ENCODE results near the gene ATXN10.
"Not testable (repeated sequence)": the region's sequence is repeated elsewhere in the genome, so short reads cannot be mapped to it uniquely, and the experiment has no call there.

Gene ATXN10

DNA sequence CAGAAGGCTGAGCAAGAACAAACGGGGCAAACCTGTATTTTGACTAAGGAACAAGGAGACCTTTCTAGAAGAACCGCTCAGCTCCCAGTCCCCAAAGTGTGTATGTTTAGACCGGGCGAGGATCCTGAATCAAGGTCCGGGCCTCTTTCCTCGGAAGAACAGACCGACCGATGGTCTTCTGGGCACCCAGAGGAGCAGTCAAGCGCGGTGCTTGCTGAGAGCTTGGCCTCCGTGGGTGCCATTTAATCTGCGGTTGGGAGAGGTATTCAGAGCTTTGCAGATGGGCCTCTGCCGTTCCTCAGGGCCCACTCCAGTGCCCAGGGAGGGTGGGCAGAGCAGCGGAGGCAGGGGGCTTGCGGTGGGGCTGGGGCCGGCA lies 26.5 kb upstream of the ATXN10 start:
- no peak for DNase-seq

DNA sequence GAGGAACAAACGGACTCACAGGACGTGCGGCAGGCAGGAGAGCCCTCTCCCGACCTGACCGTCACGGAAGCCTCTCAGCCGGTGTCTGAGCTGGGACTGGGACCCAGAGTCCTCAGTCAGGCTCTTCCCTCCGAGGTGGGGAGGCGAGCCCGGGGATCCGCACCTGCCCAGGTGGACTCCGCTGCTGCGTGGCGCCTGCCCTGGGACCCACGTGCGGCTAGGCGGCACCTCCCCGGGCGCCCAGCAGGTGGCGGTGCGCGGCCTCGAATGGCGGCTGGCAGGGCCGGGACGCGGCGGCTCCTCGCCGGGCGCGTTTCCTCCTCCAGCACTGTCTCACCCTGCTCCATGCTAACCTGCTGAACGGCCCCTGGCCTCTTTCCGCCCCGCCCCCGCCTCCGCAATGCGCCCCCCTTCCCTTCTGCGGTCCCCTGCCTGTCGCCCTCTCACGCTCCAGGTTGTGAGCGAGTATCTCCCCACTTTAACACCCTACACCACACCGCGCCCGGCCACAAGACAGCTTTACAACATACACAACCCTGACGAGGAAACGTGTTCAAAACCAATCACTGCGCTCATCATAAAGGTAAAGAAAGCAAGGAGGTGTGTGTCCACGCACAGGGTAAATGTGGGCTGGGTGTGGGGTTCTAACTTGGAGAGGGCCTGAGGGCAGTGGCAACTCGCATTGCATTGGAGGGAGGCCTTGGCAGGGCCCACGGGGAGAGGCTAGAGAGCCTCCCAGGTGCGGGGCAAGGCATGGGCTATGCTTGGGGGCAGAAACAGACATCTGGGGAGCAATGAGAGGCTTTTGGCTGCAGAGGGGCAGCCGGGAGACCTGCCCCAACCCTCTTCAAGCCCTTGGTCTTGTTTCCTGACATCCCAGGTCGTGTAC lies 25.9 kb upstream of the ATXN10 start:
- DNase-seq = no peak

DNA sequence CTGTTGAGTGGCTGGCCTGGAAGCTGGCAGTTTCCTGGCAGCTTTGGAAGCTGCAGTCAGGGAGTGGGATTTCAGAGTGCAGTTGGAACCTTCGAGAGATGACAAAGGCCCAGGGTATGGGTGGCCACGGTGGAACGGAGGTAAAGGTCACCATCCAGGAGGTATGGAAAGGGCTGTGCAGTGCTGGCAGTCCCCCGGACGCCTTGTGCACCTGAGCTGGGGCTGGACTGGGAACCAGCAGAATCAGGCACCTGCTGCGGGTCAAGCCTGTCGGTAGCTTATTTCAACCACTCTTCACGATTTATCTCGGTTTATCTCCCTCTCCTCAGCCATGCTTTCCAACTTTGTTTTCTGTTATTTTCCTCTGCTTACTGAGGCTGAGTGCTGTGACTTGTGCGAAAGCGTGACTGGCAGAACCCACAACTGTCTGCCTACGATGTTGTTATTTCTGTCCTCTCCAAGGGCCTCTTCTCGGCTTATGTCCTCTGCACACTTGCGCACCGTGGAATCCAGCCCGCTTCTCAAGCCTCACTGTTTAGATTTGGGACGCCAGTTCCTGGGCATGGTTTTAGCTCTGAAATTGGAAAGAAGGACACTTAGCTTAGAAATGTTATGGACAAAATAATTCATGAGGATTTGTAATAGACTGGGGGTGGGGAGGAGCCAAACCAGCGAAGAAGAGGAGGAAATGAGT lies 24.0 kb upstream of the ATXN10 start:
- no peak for DNase-seq

DNA sequence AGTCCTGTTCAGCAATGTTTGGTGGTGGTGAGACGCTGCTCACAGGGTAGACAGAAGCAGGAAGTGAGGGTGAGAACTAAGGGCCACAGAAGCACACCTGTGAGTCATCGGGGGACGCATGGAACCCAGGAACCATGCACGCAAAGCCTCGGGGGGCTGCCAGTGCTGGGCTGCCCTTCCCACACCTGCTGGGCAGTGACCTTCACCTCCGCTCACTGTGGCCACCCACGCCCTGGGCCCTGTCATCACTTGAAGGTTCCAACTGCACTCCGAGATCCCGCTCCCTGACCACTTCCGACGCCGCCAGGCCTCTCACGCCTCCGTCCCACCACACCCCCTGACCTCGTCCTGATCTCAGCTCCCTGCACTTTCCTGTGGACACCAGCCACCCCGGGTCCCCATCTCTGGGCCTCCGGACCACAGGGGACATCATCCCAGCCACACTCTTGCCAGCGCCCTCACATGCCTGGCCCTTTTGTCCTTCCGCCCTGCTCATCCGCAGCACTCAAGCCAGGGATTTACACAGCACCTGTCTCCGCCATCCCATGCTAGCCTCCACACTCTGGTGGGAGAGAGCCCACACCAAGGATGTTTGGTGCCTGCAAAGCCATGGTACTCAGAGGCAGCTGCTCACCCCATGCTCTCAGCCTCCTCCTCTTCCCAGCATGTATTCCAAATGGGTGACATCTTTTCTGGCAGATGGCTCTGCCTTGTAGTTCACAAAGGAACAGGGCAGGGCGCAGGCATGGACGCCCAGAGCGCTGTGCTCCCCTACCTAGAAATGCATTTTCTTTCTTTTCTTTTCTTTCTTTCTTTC lies 23.1 kb upstream of the ATXN10 start:
- no peak for DNase-seq

DNA sequence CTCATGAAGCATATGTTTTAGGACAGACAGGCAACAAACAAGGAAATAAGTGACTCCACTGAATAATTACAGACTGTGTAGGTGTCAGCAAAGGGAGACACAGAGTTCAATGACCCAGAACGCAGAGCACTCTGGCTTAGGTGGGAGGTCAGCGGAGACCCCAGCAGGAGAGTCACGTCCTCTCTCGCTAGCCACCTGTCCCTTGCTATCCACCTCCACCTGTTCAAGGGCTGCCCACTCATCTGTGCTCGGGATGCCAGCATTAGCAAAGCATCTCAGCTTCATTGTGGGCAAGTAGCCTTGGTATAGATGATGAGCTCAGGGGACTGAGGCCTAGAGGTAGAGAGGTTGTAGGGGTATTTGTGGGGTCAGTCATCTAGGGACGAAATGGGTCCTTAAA lies 21.8 kb upstream of the ATXN10 start:
- DNase-seq = no peak

DNA sequence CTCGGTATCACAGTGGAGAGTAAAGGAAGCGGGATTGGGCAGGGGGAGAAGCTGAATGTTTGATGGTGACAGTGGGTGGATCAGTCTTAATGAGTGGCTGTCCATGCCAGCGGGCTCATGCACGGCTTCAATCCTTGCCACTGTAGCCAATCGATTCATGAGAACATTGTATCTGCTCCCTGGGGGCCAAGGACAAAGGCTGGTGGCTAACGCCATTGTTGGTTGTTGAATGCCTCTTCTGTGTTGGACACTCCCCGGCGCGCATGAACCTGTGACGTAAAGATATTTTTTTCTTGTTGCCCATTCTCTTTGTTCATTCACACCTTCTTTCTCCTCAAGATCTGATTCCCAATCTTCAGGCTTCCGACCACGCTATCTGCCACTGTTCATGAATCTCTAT lies 20.9 kb upstream of the ATXN10 start:
- DNase-seq = no peak

DNA sequence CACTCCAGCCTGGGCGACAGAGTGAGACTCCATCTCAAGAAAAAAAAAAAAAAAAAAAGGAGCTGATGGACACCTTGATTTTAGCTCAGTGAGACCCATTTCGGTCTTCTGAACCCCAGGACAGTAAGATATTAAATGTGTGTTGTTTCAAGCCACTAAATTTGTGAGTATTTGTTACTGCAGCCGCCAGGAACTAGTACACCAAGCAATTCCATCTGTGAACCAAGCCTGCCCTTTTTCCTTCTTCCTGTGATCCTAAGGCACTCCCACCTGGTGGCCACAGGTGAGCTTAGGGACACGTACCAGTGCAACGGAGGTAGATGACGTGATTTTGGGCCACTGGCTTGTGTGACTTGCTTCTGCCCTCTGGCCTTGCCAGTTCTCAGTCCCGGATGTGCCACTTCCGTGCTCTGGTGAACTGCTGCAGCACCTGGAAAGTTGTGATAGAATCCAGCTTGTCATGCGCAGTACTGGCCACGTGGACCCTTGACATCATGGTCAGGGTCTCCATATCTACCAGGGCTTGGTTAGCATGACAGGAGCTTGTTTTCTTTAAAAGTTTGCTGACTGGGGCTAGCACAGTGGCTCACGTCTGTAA lies 19.6 kb upstream of the ATXN10 start:
- no peak for DNase-seq

DNA sequence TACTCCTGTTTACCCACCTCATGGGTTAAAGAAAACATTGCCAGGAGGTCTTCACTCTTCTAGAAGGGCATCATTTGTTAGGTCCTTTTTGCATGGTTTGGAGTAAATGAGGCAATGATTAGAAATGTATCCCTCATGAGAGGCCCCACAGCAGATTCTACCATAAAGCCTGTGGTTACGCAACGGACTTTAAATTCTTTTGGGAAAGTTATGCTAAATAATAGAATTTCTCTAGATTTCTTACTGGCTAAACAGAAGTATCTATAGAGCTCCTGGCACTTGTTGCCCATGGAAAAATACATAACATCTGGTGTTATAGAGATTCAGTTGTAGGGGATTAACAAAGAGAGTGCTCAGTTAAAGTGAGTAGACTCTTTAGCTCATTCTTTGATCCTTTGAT lies 15.1 kb upstream of the ATXN10 start:
- no peak for DNase-seq

DNA sequence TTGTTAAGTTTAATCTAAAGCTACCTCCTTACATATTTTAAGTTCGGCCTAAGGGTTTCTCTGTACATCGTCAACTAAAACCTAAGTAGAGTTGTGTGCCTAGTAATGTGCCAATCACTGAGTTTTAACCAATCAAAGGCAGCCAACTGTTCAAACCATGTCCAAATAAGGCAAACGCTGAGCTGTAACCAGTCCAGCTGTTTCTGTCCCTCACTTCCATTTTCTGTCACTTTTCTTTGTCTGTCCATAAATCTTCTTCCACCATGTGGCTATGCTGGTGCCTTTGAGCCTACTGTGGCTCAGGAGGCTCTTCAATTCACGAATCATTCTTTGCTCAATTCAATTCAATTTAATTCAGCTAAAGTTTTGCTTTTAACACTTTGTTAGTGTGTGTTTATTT lies 13.9 kb upstream of the ATXN10 start:
- no peak for DNase-seq

DNA sequence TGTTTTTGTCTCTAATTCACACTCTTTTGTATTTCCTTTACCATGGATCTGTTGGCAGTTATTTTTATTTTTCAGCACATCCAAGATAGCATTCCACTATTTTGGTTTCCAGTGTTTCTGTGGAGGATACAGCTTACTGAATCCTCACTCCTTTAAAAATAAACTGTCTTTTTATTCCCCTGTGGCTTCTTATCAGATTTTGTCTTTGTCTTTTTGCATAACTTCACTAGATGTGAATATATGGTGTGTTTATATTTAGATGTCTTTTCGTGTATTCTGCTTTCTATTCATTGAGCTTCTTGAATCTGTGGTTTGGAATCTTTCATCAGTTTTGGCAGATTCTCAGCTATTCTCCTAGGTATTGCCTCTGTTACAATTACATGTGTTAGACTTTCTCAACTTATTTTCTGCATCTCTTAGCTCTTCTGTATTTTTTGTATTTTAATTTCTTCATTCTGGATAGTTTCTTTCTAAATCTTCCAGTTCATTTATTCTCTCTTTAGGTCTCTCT lies 7.4 kb upstream of the ATXN10 start:
- DNase-seq = no peak

DNA sequence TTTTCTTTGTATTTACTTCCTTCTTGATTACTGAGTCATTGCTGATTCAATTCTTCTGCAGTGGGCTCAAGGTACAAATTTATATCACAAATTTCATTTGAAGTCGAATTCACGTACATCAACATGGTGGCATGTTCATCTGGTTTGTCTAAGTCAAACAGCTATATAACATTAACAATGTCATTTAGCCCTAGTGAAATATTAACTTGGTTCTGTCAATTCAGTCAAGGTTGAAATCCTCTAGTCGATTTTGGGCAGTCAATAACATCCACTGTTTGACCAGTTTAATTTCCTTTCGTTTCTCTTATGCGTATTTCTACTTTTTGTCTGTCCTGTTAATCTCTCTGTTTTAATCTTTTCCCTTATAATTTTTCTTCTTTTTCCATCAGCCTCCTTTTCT lies 4.1 kb upstream of the ATXN10 start:
- no peak for DNase-seq

DNA sequence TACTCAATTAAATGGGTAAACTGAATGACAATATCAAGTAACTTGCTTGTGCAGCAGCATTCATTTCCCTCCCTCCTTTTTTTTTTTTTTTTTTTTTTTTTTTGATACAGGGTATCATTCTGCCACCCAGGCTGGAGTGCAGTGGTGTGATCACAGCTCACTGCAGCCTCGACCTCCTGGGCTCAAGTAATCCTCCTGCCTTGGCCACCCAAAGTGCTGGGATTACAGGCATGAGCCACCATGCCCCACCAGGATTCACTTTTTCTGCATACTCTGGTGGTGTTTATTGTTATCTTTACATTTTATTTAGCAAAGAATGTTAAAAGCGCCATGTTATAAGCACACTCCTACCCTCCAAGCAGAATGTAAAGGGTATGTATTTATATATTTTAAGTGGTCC lies 1.3 kb upstream of the ATXN10 start:
- not testable (repeated sequence) for DNase-seq

DNA sequence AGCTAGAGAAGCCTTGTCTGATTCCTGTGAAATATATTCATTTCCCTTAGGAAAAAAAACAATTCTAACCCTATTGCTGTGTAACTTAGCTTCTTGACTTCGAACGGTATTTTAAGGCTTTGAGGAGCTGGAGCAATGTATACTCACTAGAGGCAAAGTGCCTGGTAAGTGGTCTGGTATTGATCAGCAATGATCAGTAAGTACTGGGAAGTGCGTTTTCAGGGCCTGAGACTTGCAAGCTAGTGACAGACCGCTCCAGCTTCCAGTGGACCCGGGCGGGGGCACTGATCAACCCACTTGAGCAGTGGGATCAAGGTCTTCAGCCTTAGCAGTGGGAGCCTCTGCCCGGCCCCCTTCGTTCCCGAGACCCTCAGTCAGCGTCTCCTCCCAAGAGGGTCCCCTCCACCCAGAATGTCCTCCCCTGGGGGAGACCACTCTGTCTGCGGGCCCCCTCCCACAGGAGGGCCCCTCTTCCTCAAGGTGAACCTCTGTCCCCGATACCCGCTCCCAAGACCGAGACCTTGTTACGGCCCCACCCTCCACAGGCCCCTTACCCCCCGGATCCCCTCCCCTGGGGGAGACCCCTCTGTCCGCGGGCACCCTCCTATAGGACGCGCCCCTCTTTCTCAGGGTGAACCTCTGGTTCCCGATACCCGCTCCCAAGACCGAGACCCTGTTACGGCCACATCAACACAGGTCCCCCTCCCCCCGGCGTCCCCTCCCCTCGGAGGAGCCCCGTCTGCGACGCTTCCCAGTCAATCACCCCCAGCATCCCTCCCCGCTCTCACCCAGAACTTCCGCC lies 452 bp upstream of the ATXN10 start:
- no peak for DNase-seq

DNA sequence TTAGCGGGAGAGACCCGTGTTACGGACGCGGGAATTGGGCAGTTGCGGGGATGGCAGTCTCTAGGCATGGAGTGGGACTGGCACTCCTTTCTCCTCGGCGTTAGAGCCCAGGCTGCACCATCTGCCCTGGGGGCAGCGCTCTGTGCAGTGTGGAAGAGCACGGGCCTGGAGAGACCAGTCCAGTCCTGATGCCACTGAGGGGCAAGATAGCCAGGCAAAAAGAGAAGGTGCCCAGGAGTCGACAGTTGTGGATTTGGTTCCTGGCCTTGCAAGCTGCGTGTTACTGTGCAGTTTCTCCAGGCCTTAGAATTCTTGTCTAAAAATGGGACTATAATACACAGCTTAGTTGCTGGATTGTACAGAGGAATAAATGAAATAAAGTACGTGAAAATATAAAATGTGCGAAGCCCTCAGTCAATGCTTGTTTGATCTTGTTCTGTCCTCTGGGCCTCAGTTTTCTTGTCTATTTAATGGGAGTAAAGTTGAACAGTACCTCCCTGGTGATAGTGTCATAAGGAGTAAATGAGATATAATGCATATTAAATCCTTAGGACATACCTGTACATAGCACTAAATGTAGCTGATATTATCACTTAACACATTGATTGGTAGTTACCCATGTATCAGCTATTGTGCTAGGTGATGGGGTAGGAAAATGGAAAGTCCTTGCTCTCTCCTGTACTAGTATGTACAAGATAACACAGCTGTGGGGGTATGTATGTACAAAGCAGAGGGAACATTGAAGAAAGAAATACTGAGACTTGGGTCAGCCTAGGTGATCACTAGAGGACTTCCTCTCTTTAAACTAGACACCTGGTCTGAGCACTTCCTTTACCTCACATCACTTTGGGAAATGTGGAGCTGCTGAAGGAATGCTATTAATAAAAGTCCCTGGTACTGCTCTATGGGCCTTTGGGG lies 1.2 kb downstream of the ATXN10 start:
- DNase-seq = no peak

DNA sequence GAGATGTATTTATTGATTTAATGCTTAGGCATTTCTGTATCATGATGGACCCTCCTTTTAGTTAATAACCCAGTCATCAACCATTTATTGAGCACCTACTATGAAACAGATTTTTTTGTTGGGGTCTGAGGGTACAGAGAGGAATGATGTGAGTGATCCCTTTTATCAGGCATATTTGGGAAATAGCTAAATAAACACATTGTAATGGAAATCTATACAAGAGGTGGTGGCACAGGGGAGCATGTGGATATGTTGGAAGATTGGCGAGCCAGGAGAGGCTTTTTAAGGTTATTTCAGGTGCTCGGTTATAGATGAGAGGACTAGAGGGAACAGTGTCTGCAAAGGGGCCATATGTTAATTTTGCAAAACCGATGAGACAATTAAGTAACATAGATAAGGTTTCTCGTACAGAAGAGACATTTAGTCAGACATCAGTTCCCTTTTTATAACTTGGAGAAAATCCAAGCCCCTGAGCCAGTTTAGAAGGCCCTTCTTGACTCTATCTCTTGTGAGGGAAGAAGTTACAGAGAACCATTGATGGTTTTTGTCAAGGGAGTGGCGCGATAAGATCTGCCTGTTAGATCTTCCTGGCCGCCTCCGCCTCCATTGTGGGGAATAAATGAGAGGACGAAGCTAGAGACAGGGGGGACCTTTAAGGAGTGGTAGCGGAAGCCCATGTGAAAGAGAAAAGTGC lies 2.0 kb downstream of the ATXN10 start:
- DNase-seq = no peak

DNA sequence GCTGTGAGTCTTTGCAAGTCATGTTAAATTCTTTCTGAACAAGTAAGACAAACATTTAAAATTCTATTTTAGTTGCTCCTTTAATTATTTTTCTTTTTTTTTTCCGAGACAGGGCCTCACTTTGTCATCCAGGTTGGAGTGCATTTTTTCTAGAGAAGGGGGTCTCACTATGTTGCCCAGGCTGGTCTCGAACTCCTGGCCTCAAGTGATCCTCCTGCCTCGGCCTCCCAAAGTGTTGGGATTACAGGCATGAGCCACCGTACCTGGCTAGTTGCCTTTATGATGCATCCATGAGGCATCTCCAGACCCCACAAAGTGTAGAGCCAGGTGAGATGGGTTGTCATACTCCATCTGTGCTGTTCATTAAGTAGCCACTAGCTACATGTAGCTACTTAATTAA lies 4.4 kb downstream of the ATXN10 start:
- no peak for DNase-seq

DNA sequence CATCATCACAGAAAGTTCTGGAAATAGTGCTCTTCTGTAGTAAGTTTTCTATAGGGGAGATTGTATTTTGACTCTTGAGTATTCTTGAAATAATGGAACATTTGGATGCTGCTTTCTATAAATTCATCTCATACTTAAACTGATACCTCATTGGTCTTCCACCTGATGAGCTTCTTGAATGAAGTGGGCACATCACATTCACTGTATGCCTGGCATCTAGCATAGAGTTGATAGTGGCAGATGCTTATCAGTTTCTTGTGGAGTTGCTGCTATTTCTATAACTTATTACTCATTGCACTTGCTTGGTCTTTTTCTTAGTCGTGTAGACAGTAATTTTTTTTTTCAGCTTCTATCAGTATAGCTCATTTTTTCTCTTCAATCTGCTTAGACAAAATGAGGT lies 5.4 kb downstream of the ATXN10 start:
- DNase-seq = no peak

DNA sequence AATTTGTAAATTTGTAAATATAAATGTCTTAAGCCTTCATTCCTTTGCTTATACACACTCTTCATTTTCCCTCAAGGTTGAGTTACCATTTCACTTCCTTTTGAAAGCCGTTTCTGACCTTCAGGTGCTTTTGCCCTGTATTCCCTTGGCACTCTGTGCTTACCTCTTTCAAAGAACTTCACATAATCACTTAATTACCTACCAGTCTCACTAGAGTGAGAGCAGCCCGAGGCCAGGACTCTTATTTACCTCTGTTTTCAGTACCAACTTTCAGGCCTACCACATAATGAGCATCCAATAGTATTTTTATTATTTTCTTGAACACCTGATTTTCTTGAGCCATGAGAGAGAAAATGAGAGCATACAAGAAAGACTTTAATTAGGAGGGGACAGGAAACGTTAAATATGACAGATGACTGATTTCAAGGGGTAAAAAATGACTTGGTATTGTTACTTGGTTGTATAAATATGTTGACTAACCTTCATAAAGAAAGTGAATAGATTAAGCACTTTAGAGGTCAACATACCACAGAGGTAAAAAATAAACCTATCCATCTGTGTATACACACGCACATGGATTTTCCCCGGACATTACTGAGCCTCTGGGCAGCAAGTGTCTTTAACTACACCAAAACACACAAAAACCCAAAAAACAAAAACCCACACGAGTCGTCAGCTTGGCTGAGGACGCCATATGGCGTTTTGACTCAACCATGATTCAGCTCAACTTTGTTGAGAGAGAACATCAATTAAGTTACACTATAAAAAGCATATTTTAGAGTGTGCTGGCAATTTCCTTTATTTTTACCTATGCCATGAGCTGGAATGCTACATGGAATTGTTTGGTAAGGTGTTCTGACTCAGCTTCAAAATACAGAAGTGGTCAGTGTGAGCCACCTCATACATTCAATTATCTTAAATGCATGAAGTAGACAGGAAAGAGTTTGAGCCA lies 7.6 kb downstream of the ATXN10 start:
- no peak for DNase-seq
